Brain microvascular endothelial cell (primary cell): ENCODE measurements around the gene HNRNPLL.
A peak's percentile ranks its signal among the peaks of the same experiment; 100 is the strongest.

ENCODE experiments used
- DNase-seq: peaks from one replicate; pipeline ENCODE4 v3.0.0-alpha.2; 2020
- H3K27ac ChIP-seq: fragments of 250-450 bp; sonication (Bioruptor Pico); 2 replicates; pipeline ENCODE4 v1.5.1; 2020; ENCODE audit warnings: mild to moderate bottlenecking, moderate library complexity
- H3K27me3 ChIP-seq: fragments of 250-450 bp; sonication (Bioruptor Pico); replicated peaks from 2 replicates; pipeline ENCODE4 v1.5.1; 2020; ENCODE audit warnings: mild to moderate bottlenecking
- H3K36me3 ChIP-seq: fragments of 250-450 bp; sonication (Bioruptor Pico); replicated peaks from 2 replicates; pipeline ENCODE4 v1.5.1; 2020; ENCODE audit warnings: mild to moderate bottlenecking
- H3K4me3 ChIP-seq: 2 replicates; pipeline ENCODE4 v1.5.1; 2011; ENCODE audit warnings: low read depth, mild to moderate bottlenecking, control low read depth, low read length, moderate library complexity
- in situ Hi-C: cut with HindIII; loops from 2 replicates; pipeline ENCODE4 v1.10.0; 2017; ENCODE audit warnings: low sequenced_read_pairs, low pct_ligation_motif_present
- TF ChIP-seq, protein P1 (sequence below): IDR thresholded peaks from 2 replicates; pipeline ENCODE4 v1.5.1; 2011; ENCODE audit warnings: low read depth, mild to moderate bottlenecking, moderate library complexity, low read length, control low read depth, inconsistent platforms; ENCODE audit errors: missing control alignments

The HNRNPLL gene

DNA sequence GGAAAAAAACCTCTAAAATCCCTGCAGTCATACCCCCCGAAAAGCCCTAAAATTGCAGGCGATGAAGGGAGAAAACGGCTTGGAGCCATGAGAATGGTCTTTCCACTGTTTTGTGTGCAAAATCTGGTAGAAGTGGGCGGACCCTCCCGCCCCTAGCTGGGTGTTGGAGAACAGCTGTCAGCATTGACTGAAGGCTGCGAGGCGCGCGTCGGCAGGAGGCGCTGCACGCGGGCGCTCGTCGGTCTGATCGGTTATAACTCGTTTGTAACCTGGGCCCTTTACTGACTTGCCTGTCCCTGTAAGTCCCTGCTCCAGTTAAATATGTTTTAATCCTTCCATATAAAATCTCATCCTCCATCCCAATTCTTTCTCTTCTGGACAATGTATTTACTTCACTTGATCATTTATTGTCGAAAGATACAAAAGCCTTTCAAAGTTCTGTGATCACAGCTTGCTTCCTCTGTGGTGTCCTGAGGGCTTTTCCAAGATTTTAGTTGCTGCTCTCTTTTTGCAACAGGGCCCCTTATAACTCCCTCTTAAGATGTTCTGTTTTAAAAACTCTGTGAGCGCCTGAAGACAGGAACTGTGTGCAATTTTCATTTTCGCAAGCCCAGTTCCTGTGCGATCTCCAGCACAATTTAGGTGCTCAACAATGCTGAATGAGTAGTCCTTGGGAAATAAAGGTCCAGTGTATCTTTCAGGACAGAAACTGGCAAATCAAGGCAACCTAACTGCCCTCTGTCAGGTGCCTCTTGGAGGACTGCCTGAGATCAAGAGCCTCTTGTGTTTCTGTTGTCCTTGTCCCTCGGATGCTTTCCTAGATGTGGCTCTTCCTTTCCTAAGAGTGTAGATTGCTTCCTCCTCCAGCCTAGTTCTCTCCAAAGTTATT lies 918 bp upstream of the HNRNPLL start:
- TF ChIP-seq, protein P1, sequence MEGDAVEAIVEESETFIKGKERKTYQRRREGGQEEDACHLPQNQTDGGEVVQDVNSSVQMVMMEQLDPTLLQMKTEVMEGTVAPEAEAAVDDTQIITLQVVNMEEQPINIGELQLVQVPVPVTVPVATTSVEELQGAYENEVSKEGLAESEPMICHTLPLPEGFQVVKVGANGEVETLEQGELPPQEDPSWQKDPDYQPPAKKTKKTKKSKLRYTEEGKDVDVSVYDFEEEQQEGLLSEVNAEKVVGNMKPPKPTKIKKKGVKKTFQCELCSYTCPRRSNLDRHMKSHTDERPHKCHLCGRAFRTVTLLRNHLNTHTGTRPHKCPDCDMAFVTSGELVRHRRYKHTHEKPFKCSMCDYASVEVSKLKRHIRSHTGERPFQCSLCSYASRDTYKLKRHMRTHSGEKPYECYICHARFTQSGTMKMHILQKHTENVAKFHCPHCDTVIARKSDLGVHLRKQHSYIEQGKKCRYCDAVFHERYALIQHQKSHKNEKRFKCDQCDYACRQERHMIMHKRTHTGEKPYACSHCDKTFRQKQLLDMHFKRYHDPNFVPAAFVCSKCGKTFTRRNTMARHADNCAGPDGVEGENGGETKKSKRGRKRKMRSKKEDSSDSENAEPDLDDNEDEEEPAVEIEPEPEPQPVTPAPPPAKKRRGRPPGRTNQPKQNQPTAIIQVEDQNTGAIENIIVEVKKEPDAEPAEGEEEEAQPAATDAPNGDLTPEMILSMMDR, result peak; percentile 95
- Histone ChIP-seq H3K27me3 (no peaks in the 10 kb centered on the region), H3K27ac (peak overlapping the region; percentile 4), H3K4me3 (peak overlapping the region; percentile 88), H3K36me3 (no peaks in the 10 kb centered on the region)
- peak; percentile 73 for DNase-seq
- in situ Hi-C loops, result no loop called here

DNA sequence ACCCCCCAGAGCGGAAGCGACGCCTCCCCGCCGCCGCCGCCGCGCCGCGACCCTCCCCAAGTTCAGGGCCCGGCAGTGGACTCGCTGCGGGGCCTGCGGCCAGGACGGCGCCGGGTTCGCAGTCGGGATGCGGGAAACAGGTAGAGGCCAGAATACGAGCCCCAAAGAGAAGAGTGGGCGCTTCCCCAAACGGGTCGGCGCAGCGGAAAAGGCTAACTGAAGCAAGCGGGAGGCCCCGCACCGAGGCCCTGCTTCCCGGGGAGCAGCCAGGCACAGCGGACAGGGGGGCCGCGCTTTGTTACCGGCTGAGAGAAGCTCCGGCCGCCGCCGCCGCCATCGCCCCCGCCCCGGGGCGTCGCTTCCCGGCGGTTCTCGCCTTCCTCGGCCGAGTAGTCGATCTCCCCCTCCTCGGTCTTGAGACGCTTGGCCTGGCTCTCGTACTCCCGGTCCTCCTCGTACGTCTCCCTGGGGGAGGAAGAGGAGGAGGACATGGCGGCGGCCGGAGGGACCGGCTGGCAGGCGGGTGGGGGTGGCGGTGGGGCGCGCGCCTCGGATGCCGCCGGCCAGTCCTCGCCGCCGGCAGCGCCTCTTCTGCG lies 494 bp downstream of the HNRNPLL start:
- DNase-seq, result no peak
- Histone ChIP-seq H3K27me3 (no peaks in the 10 kb centered on the region), H3K4me3 (peak overlapping the region; percentile 88), H3K36me3 (no peaks in the 10 kb centered on the region), H3K27ac (peak overlapping the region; percentile 78)
- TF ChIP-seq, protein P1, result no peak
- in situ Hi-C loops, result no loop called here

DNA sequence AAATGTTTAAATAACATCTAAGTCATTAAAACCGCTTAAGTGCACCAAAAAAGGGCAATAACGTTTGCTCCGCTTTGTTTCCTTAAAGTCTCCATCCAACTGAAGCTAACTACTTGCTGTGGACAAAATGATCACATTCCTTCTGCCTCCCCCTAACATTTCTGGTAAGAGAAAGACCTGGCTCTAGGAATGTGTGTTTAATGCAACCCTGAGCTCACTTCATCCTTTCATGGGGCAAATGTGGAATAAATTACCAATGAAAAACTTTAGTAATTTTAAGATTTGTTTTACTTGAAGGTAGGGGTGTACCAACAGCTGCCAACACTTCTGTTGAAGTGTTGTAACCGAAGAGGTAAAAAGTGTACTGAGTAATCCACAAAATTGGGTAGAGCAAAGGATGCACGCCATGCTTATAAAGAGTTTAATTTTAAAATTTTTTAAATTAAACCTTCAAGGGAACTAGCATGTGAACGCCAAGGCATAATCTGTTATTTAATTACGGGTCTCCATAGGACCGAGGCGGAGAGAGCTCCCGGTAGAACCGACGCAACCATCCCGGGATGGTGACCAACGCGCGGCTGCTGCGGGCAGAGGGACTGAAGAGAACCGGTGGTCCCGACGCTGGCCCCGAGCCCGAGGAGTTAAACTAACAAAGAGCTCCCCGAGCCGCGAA lies 1.1 kb downstream of the HNRNPLL start:
- H3K4me3 ChIP-seq, result peak overlapping the region; percentile 88
- no peaks in the 10 kb centered on the region for H3K27me3 ChIP-seq
- in situ Hi-C loops, result no loop called here
- TF ChIP-seq, protein P1, result no peak
- H3K27ac ChIP-seq, result peak overlapping the region; percentile 78
- H3K36me3 ChIP-seq, result no peaks in the 10 kb centered on the region
- DNase-seq, result no peak

DNA sequence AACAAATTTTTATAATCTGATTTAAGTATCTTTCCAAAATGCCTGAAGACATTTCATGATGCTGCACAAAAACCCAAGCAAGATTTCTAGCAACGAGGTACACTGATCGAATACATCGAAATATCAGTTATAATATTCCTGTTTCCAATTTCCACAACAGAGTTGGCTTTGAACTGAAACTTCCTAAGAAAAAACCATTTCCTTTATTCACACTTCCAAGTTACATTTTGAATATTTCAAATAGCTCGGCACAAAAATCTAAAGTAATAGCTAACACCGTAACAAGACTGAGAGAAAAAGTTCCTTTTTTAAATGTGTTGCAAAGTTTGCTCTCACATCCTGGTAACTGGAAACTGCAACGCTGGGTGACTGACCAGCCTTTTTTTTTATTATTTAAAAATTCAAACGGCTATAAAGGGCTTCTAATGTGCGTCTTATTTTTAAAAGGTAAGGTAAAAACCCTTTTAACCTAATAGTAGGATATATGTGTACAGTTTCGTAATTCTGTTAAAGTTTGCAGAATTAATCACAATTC lies 1.7 kb downstream of the HNRNPLL start:
- TF ChIP-seq, protein P1, result no peak
- in situ Hi-C loops, result no loop called here
- no peak for DNase-seq
- H3K36me3 ChIP-seq, result no peaks in the 10 kb centered on the region
- H3K27ac ChIP-seq, result peak overlapping the region; percentile 78
- peak overlapping the region; percentile 88 for H3K4me3 ChIP-seq
- H3K27me3 ChIP-seq, result no peaks in the 10 kb centered on the region

DNA sequence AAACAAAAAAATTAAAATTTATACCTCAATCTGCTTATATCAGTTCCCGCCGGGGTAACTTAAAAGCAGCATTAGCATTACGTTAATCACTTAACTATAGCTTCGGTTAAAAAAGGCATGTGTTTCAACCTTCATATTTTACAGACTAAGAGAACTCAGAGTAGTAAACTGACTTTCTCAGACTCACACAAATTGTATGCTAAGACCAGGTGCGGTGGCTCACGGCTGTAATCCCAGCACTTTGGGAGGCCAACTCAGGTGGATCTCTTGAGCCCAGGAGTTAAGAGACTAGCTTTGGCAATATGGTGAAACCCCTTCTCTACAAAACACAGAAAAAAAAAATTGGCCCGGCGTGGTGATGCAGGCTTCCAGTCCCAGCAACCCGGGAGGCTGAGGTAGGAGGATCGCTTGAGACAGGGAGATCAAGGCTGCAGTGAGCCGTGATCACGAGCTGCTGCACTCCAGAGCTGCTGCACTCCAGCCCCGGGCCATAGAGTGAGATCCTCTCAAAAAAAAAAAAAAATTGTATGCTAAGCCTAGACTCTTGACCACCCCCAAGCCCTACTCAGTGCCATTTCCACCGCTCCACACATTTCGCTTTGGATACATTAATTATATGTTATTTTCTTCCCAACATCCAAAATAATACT lies 2.4 kb downstream of the HNRNPLL start:
- H3K4me3 ChIP-seq, result peak overlapping the region; percentile 88
- no peaks in the 10 kb centered on the region for H3K36me3 ChIP-seq
- DNase-seq, result no peak
- H3K27me3 ChIP-seq, result no peaks in the 10 kb centered on the region
- TF ChIP-seq, protein P1, result no peak
- H3K27ac ChIP-seq, result peak overlapping the region; percentile 34
- in situ Hi-C loops, result no loop called here
